GM12878 (cell line): Measurements from ENCODE around the gene SNX11. TPM values are rescaled to one million over a fixed set of nuclear protein-coding genes. Genes with fewer than 3 reads are reported as not detected.

ENCODE experiments used
- CBFB ChIP-seq: IDR thresholded peaks from 2 replicates; pipeline ENCODE4 v1.6.1; 2016; ENCODE audit warnings: antibody characterized with exemption, low read depth
- CHD2 ChIP-seq: IDR thresholded peaks from 2 replicates; pipeline ENCODE4 v1.6.1; 2011; ENCODE audit warnings: low read depth, low read length, improper control_type of control experiment, borderline replicate concordance
- CREB1 ChIP-seq: IDR thresholded peaks from 2 replicates; pipeline ENCODE4 v1.6.1; 2012; ENCODE audit warnings: low read depth, mild to moderate bottlenecking, inconsistent platforms
- DPF2 ChIP-seq: fragments of 450-650 bp; IDR thresholded peaks from 2 replicates; pipeline ENCODE4 v1.6.1; 2017; ENCODE audit warnings: mild to moderate bottlenecking
- ESRRA ChIP-seq: IDR thresholded peaks from 2 replicates; pipeline ENCODE4 v1.6.1; 2012; ENCODE audit warnings: mild to moderate bottlenecking, low read length, improper control_type of control experiment
- FOS ChIP-seq: IDR thresholded peaks from 3 replicates; pipeline ENCODE4 v1.6.1; 2011; ENCODE audit warnings: borderline replicate concordance; ENCODE audit not compliant: insufficient read length; ENCODE audit errors: extremely low read depth
- FOXK2 ChIP-seq: fragments of 450-650 bp; IDR thresholded peaks from 2 replicates; pipeline ENCODE4 v1.6.1; 2017; ENCODE audit warnings: mild to moderate bottlenecking, moderate library complexity
- GABPA ChIP-seq: IDR thresholded peaks from 2 replicates; pipeline ENCODE4 v1.6.1; 2014; ENCODE audit warnings: antibody characterized with exemption, low read depth, mild to moderate bottlenecking, inconsistent platforms
- HSF1 ChIP-seq: fragments of 150-350 bp; IDR thresholded peaks from 2 replicates; pipeline ENCODE4 v1.6.1; 2014; ENCODE audit warnings: mild to moderate bottlenecking, low read depth, low read length
- IKZF1 ChIP-seq: fragments of 450-650 bp; conservative IDR thresholded peaks from 2 replicates; pipeline ENCODE4 v1.6.1; 2017; ENCODE audit warnings: antibody characterized with exemption, mild to moderate bottlenecking
- MEF2B ChIP-seq: fragments of 450-650 bp; IDR thresholded peaks from 2 replicates; pipeline ENCODE4 v1.6.1; 2018; ENCODE audit warnings: mild to moderate bottlenecking, moderate library complexity; ENCODE audit not compliant: partially characterized antibody, poor library complexity, severe bottlenecking
- MTA2 ChIP-seq: fragments of 450-650 bp; IDR thresholded peaks from 2 replicates; pipeline ENCODE4 v1.6.1; 2016; ENCODE audit warnings: low read depth, mild to moderate bottlenecking, moderate library complexity
- MYB ChIP-seq: fragments of 150-350 bp; IDR thresholded peaks from 2 replicates; pipeline ENCODE4 v1.6.1; 2014; ENCODE audit warnings: mild to moderate bottlenecking, low read depth, low read length, borderline replicate concordance
- NFYA ChIP-seq: IDR thresholded peaks from 2 replicates; pipeline ENCODE4 v1.6.1; 2011; ENCODE audit warnings: low read depth, mild to moderate bottlenecking, low read length, improper control_type of control experiment, borderline replicate concordance
- POLR2A ChIP-seq: IDR thresholded peaks from 2 replicates; pipeline ENCODE4 v1.6.1; 2011; ENCODE audit warnings: low read depth, mild to moderate bottlenecking, low read length
- POLR2AphosphoS2 ChIP-seq: IDR thresholded peaks from 2 replicates; pipeline ENCODE4 v1.6.1; 2011; ENCODE audit warnings: low read depth, mild to moderate bottlenecking, low read length, improper control_type of control experiment, moderate library complexity
- SIX5 ChIP-seq: IDR thresholded peaks from 2 replicates; pipeline ENCODE4 v1.6.1; 2011; ENCODE audit warnings: mild to moderate bottlenecking, low read depth, low read length, moderate library complexity; ENCODE audit not compliant: severe bottlenecking
- SMAD1 ChIP-seq: fragments of 450-650 bp; IDR thresholded peaks from 2 replicates; pipeline ENCODE4 v1.6.1; 2018; ENCODE audit warnings: mild to moderate bottlenecking, low read depth; ENCODE audit not compliant: partially characterized antibody
- SMC3 ChIP-seq: IDR thresholded peaks from 2 replicates; pipeline ENCODE4 v1.6.1; 2011; ENCODE audit warnings: low read length, improper control_type of control experiment, borderline replicate concordance
- TCF12 ChIP-seq: IDR thresholded peaks from 2 replicates; pipeline ENCODE4 v1.6.1; 2011; ENCODE audit warnings: low read depth, mild to moderate bottlenecking, low read length
- ZNF207 ChIP-seq: fragments of 450-650 bp; IDR thresholded peaks from 2 replicates; pipeline ENCODE4 v1.6.1; 2014; ENCODE audit warnings: antibody characterized with exemption, mild to moderate bottlenecking, borderline replicate concordance
- polyA plus RNA-seq, 11 experiments: library from polyadenylated mRNA; depleted of rRNA in 4 of 11; unstranded in 6 of 11; stranded (reverse) in 5 of 11; fragments of >200 nt; fragmentation: Nextera tagmentation in 4 of 11; fragmentation: Illumina TruSeq in 1 of 11; extraction: Ambion mirVana in 4 of 11; extraction: Trizol in 1 of 11; gene quantifications; 1 replicate in 1 of 11; 2 replicates in 10 of 11; pipeline versions ENCODE4 v1.2.1 to v1.2.3, GENCODE V29; 2011 to 2016; ENCODE audit warnings: inconsistent platforms in 2 of 11, missing spikeins in 2 of 11, low read depth in 1 of 11
- total RNA-seq, 4 experiments: library from RNA; depleted of rRNA in 3 of 4; stranded (reverse); fragments of >200 nt in 3 of 4; fragmentation: Illumina TruSeq in 1 of 4; extraction: Trizol in 1 of 4; gene quantifications; 2 replicates each; pipeline versions ENCODE4 v1.2.1 to v1.2.3, GENCODE V29; 2013 to 2021
- TF ChIP-seq, protein P1 (sequence below): fragments of 450-650 bp; IDR thresholded peaks from 2 replicates; pipeline ENCODE4 v1.6.1; 2017; ENCODE audit warnings: borderline replicate concordance
- TF ChIP-seq, protein P2 (sequence below): IDR thresholded peaks from 2 replicates; pipeline ENCODE4 v1.6.1; 2011; ENCODE audit warnings: low read depth, low read length, improper control_type of control experiment, borderline replicate concordance
- TF ChIP-seq, protein P3 (sequence below): fragments of 450-650 bp; IDR thresholded peaks from 2 replicates; pipeline ENCODE4 v1.6.1; 2018; ENCODE audit warnings: mild to moderate bottlenecking, low read depth, moderate library complexity; ENCODE audit not compliant: partially characterized antibody

The SNX11 gene
- total and polyA plus RNA-seq, 10 of the 15 experiments (the other 5 are each of a cell fraction or from before 2014, with no cell fraction given) = 34.2 to 127 (median 61.8) TPM

DNA sequence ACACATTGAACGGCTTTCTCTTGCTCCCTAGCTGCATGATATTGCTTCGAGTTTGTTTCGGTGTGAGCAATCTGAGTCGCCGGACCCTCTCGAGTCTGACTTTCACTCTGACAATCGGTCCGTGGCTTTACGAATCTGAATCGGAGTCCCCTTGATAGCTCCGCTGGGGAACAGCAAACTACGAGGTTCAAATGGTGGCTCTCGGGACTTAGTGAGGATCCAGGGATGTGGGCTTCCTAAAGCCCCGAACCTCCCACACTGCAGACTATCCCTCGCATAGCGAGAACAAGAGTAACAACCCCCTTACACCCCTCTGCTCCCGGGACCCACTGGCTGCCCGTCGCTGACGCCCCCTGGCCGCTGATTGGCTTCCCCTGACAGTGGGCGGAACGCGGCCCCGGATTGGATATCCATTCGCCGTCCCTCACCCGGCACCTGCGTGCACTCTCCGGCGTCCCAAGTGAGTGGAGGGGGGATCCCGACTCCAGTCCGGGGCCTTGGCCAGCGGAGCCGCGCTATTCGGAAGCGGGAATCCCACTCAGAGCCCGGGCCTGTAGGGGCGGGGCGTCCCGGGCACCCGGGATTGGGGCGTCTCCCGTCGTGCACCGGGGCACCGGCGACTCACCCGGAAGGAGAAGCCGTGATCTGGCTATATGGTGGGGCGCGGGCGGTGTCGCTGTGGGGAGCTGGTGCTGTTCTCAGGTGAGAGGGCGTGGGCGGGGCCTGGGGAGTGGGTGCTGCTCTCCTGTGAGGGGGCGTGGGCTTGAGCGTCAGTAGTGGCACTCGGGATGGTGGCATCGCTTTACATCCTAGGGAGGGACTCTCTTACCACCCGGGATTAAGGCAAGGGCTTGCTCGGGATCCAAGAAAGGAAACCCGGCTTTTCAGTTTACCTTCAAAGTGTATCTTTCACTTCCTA lies at the start of gene SNX11 (continued):
- TF ChIP-seq, protein P1, sequence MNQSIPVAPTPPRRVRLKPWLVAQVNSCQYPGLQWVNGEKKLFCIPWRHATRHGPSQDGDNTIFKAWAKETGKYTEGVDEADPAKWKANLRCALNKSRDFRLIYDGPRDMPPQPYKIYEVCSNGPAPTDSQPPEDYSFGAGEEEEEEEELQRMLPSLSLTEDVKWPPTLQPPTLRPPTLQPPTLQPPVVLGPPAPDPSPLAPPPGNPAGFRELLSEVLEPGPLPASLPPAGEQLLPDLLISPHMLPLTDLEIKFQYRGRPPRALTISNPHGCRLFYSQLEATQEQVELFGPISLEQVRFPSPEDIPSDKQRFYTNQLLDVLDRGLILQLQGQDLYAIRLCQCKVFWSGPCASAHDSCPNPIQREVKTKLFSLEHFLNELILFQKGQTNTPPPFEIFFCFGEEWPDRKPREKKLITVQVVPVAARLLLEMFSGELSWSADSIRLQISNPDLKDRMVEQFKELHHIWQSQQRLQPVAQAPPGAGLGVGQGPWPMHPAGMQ = no peak
- TF ChIP-seq DPF2 (no peak), MTA2 (peak; percentile 62; the same call in 1 of the 2 replicates), SMAD1 (peak; percentile 22), SMC3 (0 out of 2 replicates have a peak, but pooled peaks have one; percentile 5), NFYA (no peak), FOS (peak; percentile 35), GABPA (peak; percentile 87), CREB1 (0 out of 2 replicates have a peak, but pooled peaks have one; percentile 49), TCF12 (peak; percentile 13; the same call in 1 of the 2 replicates), FOXK2 (peak; percentile 54; the same call in 1 of the 2 replicates), CBFB (0 out of 2 replicates have a peak, but pooled peaks have one; percentile 31), MYB (no peak), POLR2AphosphoS2 (peak; percentile 87), ZNF207 (peak; percentile 51; the same call in 1 of the 2 replicates), ESRRA (no peak), IKZF1 (peak; percentile 87), HSF1 (no peak), CHD2 (peak; percentile 41; the same call in 1 of the 2 replicates), MEF2B (peak; percentile 29), POLR2A (peak; percentile 91), SIX5 (no peak)
- TF ChIP-seq, protein P2, sequence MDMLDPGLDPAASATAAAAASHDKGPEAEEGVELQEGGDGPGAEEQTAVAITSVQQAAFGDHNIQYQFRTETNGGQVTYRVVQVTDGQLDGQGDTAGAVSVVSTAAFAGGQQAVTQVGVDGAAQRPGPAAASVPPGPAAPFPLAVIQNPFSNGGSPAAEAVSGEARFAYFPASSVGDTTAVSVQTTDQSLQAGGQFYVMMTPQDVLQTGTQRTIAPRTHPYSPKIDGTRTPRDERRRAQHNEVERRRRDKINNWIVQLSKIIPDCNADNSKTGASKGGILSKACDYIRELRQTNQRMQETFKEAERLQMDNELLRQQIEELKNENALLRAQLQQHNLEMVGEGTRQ = no peak
- TF ChIP-seq, protein P3, sequence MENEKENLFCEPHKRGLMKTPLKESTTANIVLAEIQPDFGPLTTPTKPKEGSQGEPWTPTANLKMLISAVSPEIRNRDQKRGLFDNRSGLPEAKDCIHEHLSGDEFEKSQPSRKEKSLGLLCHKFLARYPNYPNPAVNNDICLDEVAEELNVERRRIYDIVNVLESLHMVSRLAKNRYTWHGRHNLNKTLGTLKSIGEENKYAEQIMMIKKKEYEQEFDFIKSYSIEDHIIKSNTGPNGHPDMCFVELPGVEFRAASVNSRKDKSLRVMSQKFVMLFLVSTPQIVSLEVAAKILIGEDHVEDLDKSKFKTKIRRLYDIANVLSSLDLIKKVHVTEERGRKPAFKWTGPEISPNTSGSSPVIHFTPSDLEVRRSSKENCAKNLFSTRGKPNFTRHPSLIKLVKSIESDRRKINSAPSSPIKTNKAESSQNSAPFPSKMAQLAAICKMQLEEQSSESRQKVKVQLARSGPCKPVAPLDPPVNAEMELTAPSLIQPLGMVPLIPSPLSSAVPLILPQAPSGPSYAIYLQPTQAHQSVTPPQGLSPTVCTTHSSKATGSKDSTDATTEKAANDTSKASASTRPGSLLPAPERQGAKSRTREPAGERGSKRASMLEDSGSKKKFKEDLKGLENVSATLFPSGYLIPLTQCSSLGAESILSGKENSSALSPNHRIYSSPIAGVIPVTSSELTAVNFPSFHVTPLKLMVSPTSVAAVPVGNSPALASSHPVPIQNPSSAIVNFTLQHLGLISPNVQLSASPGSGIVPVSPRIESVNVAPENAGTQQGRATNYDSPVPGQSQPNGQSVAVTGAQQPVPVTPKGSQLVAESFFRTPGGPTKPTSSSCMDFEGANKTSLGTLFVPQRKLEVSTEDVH = peak; percentile 16
